GM23338 (cell line): Measurements from ENCODE around the gene TRAPPC2. TPM values are rescaled to one million over a fixed set of nuclear protein-coding genes. Genes with fewer than 3 reads are reported as not detected.

Experiments
- CREB1 ChIP-seq: fragments of 250-450 bp; sonication (Bioruptor Pico); IDR thresholded peaks from 2 replicates; pipeline ENCODE4 v1.5.0; 2020; ENCODE audit warnings: low read depth, mild to moderate bottlenecking, moderate library complexity
- EZH2phosphoT487 ChIP-seq: fragments of 200-600 bp; sonication (generic); IDR thresholded peaks from one replicate; pipeline ENCODE4 v1.8.1; 2018; ENCODE audit warnings: antibody characterized with exemption; ENCODE audit not compliant: unreplicated experiment
- POLR2AphosphoS5 ChIP-seq: IDR thresholded peaks from 2 replicates; pipeline ENCODE4 v1.6.1; 2016; ENCODE audit warnings: antibody characterized with exemption, low read depth
- REST ChIP-seq: IDR thresholded peaks from one replicate; pipeline ENCODE4 v1.6.1; 2018; ENCODE audit warnings: antibody characterized with exemption; ENCODE audit not compliant: unreplicated experiment
- STAT1 ChIP-seq: IDR thresholded peaks from one replicate; pipeline ENCODE4 v1.6.1; 2016; ENCODE audit warnings: antibody characterized with exemption; ENCODE audit not compliant: unreplicated experiment
- ZNF462 ChIP-seq: fragments of 250-450 bp; sonication (Bioruptor Pico); IDR thresholded peaks from 2 replicates; pipeline ENCODE4 v1.5.0; 2020; ENCODE audit warnings: mild to moderate bottlenecking, moderate library complexity
- polyA plus RNA-seq: library from polyadenylated mRNA; unstranded; fragments of >200 nt; fragmentation: Nextera tagmentation; extraction: Ambion mirVana; gene quantifications from 2 replicates; pipeline ENCODE4 v1.2.1, GENCODE V29; 2016
- total RNA-seq: library from RNA; depleted of rRNA; stranded (reverse); fragments of >200 nt; shearing (Covaris generic); gene quantifications from 2 replicates; pipeline ENCODE4 v1.2.3, GENCODE V29; 2014
- TF ChIP-seq, protein P1 (sequence below): IDR thresholded peaks from 2 replicates; pipeline ENCODE4 v1.6.1; 2016; ENCODE audit warnings: antibody characterized with exemption

Gene TRAPPC2
- total and polyA plus RNA-seq, 2 experiments from 2014 or later: 11.7 to 14.6 TPM

DNA sequence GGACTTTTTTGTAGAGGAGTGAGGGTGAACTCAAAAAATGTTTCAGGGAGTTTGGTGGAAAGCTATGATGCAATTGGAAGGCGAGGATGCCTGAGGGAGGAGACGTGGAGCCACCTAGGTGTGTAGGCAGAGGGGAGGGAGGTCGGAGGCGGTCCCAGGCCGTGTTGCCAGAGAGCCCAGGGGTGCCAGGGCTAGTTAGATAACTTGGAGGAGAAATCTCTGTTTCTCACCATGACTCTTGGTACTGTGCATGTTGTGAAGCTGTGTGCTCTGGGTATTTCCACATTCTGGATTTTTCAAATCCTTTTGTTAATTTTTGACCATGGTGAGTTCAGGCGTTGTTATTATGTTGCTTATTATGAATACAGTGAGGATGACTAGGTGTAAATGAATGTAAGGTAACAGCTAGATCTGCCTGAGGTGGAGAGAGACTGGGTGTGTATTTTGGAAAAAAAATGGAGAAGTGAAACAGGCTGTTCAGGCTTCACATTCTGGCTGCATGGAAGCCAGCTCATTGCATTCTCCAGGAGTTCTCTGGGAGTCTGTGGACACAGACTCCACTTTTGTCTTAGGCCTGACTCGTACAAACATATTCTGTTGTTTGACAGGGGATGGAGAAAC lies 41.0 kb downstream of the TRAPPC2 start (continued):
- TF ChIP-seq ZNF462 (CRISPR knock-in tag) (no peak), CREB1 (CRISPR knock-in tag) (no peak), REST (no peak), STAT1 (no peak), POLR2AphosphoS5 (no peak), EZH2phosphoT487 (no peak)
- TF ChIP-seq, protein P1, sequence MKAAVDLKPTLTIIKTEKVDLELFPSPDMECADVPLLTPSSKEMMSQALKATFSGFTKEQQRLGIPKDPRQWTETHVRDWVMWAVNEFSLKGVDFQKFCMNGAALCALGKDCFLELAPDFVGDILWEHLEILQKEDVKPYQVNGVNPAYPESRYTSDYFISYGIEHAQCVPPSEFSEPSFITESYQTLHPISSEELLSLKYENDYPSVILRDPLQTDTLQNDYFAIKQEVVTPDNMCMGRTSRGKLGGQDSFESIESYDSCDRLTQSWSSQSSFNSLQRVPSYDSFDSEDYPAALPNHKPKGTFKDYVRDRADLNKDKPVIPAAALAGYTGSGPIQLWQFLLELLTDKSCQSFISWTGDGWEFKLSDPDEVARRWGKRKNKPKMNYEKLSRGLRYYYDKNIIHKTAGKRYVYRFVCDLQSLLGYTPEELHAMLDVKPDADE: no peak
